Mesenchymal stem cell (in vitro differentiated cells and primary cell): Measurements from ENCODE around the gene KCNN3.

Experiments
- DNase-seq: peaks from one replicate; pipeline ENCODE4 v3.0.0-alpha.2; 2013
- H2AFZ ChIP-seq: one replicate; pipeline ENCODE4 v1.6.1; 2013; ENCODE audit warnings: low read depth, mild to moderate bottlenecking, control low read depth, inconsistent platforms, low read length, moderate library complexity
- H2AK5ac ChIP-seq: 2 replicates; pipeline ENCODE4 v1.6.1; 2013; ENCODE audit warnings: low read length, moderate library complexity, mild to moderate bottlenecking, inconsistent platforms; ENCODE audit not compliant: severe bottlenecking
- H2BK120ac ChIP-seq: one replicate; pipeline ENCODE4 v1.6.1; 2013; ENCODE audit warnings: low read depth, mild to moderate bottlenecking, inconsistent platforms, low read length, moderate library complexity
- H2BK12ac ChIP-seq, 2 experiments: one replicate each; pipeline ENCODE4 v1.6.1; 2013; ENCODE audit warnings: inconsistent platforms in 2 of 2, low read length in 2 of 2, mild to moderate bottlenecking in 2 of 2, moderate library complexity in 2 of 2, control low read depth in 1 of 2
- H2BK15ac ChIP-seq: one replicate; pipeline ENCODE4 v1.6.1; 2013; ENCODE audit warnings: mild to moderate bottlenecking, low read depth, inconsistent platforms; ENCODE audit not compliant: poor library complexity, severe bottlenecking
- H2BK5ac ChIP-seq: 2 replicates; pipeline ENCODE4 v1.6.1; 2013; ENCODE audit warnings: low read depth, mild to moderate bottlenecking, low read length, control low read depth, inconsistent platforms; ENCODE audit not compliant: poor library complexity, severe bottlenecking
- H3K14ac ChIP-seq, 2 experiments: one replicate each; pipeline ENCODE4 v1.6.1; 2013; ENCODE audit warnings: inconsistent platforms in 2 of 2, low read length in 2 of 2, control low read depth in 1 of 2, mild to moderate bottlenecking in 1 of 2, moderate library complexity in 1 of 2
- H3K18ac ChIP-seq, 2 experiments: one replicate each; pipeline ENCODE4 v1.6.1; 2013; ENCODE audit warnings: inconsistent platforms in 2 of 2, low read length in 2 of 2, control low read depth in 1 of 2, low read depth in 1 of 2, mild to moderate bottlenecking in 1 of 2
- H3K23ac ChIP-seq, 2 experiments: one replicate each; pipeline ENCODE4 v1.6.1; 2013; ENCODE audit warnings: inconsistent platforms in 2 of 2, low read length in 2 of 2, mild to moderate bottlenecking in 2 of 2, moderate library complexity in 2 of 2, control low read depth in 1 of 2
- H3K27ac ChIP-seq: 2 replicates; pipeline ENCODE4 v1.5.1; 2013; ENCODE audit warnings: mild to moderate bottlenecking, moderate library complexity, low read length, control low read depth, inconsistent platforms; ENCODE audit not compliant: poor library complexity, severe bottlenecking
- H3K27me3 ChIP-seq, 2 experiments: 2 replicates each; pipeline versions ENCODE4 v1.6.1 to v1.7.0; 2013; ENCODE audit warnings: low read length in 2 of 2, mild to moderate bottlenecking in 2 of 2, moderate library complexity in 2 of 2, control low read depth in 1 of 2, inconsistent platforms in 1 of 2; ENCODE audit not compliant: control insufficient read depth in 1 of 2, insufficient read depth in 1 of 2
- H3K36me3 ChIP-seq, 2 experiments: 2 replicates each; pipeline versions ENCODE4 v1.6.1 to v1.7.0; 2013; ENCODE audit warnings: low read length in 2 of 2, control low read depth in 1 of 2, inconsistent platforms in 1 of 2, low read depth in 1 of 2, mild to moderate bottlenecking in 1 of 2; ENCODE audit not compliant: insufficient read depth in 2 of 2, control insufficient read depth in 1 of 2
- H3K4ac ChIP-seq, 2 experiments: one replicate each; pipeline ENCODE4 v1.6.1; 2013; ENCODE audit warnings: inconsistent platforms in 2 of 2, low read length in 2 of 2, mild to moderate bottlenecking in 2 of 2, moderate library complexity in 2 of 2, control low read depth in 1 of 2, low read depth in 1 of 2
- H3K4me1 ChIP-seq: 2 replicates; pipeline ENCODE4 v1.6.1; 2013; ENCODE audit warnings: low read depth, low read length, control low read depth; ENCODE audit not compliant: control insufficient read depth, insufficient read depth
- H3K4me2 ChIP-seq: 2 replicates; pipeline ENCODE4 v1.6.1; 2013; ENCODE audit warnings: low read length, mild to moderate bottlenecking, inconsistent platforms; ENCODE audit not compliant: poor library complexity, severe bottlenecking
- H3K4me3 ChIP-seq, 2 experiments: 2 replicates each; pipeline versions ENCODE4 v1.5.1 to v1.7.0; 2013; ENCODE audit warnings: low read length in 2 of 2, mild to moderate bottlenecking in 2 of 2, control low read depth in 1 of 2, low read depth in 1 of 2; ENCODE audit not compliant: insufficient read depth in 1 of 2
- H3K79me1 ChIP-seq: replicated peaks from 2 replicates; pipeline ENCODE4 v1.6.1; 2013; ENCODE audit warnings: mild to moderate bottlenecking, control low read depth, low read length, inconsistent platforms; ENCODE audit not compliant: poor library complexity, severe bottlenecking
- H3K9ac ChIP-seq: 2 replicates; pipeline ENCODE4 v1.7.0; 2013; ENCODE audit warnings: mild to moderate bottlenecking, low read length, moderate library complexity
- H3K9me3 ChIP-seq: 2 replicates; pipeline ENCODE4 v1.7.0; 2013; ENCODE audit warnings: mild to moderate bottlenecking, low read length; ENCODE audit not compliant: control insufficient read depth
- H4K8ac ChIP-seq: one replicate; pipeline ENCODE4 v1.6.1; 2013; ENCODE audit warnings: inconsistent platforms, mild to moderate bottlenecking, low read length, moderate library complexity
- H4K91ac ChIP-seq: one replicate; pipeline ENCODE4 v1.6.1; 2013; ENCODE audit warnings: mild to moderate bottlenecking, low read length, inconsistent platforms
- WGBS: methylation state at CpG from one replicate; pipeline ENCODE4 v1.1.7; 2013; ENCODE audit warnings: mixed read lengths; 5-methylcytosine and 5-hydroxymethylcytosine counted together

Gene KCNN3

DNA sequence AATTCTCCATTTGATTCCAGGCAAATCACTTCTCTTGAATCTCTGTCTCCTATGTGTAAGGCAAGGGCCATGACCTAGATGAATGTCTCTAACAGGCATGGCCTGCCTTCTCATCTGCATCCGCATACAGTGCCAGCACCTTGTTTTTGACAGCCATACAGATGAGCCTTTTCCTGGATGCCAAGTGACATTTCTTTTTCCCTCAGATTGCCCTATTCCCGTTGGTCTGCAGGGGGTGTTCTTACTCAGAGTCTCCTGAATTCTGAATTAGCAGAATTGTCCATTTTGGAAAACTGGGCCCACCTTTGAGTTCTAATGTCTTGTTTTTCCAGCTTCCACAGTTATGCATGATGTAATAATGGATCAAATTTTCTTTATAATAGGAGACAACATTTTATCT lies 174.1 kb downstream of the KCNN3 start:
- H3K4me2 ChIP-seq, result no peak overlapping the region

DNA sequence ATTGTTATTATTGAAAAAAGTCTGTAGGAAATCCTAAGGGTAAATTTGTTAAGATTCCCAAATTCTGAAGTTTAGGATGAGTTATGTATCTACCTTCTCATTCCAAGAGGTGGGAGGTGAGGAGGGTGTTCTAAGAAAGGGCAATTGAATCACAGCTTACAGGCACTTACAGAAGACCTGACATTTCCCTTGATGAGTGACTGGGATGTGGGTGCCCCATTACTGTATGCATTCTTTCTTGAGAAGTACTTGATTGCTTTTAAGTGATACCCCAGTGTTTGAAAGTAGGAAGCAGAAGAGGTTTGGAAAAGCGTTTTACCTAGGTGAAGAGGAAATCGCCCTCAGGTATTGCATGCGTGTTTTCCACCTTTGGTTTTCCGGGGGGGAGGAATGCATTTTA lies 175.1 kb downstream of the KCNN3 start:
- WGBS, result 76% methylated on average over 4 of the region's 4 CpGs

More for the DNA sequence above, 174.1 kb downstream of the KCNN3 start:
- Histone ChIP-seq H3K36me3 (no peaks in the 10 kb centered on the region), H3K79me1 (no peaks in the 10 kb centered on the region), H3K4me1 (no peaks in the 10 kb centered on the region), H2BK12ac (no peak overlapping the region), H2AK5ac (no peak overlapping the region), H3K23ac (no peak overlapping the region), H2AFZ (no peak overlapping the region), H3K27me3 (peaks cover 22 to 39% of the 10 kb centered on the region in 2 experiments), H2BK120ac (no peak overlapping the region), H3K27ac (no peak overlapping the region), H3K9me3 (no peaks in the 10 kb centered on the region), H4K8ac (no peak overlapping the region), H2BK5ac (no peak overlapping the region), H3K4me3 (no peak overlapping the region), H3K4ac (no peak overlapping the region), H4K91ac (no peak overlapping the region), H3K18ac (no peak overlapping the region), H3K9ac (no peak overlapping the region), H3K14ac (no peak overlapping the region), H2BK15ac (no peak overlapping the region)
- DNase-seq, result peak; percentile 20
- WGBS, result 84% methylated on average over 2 of the region's 2 CpGs

DNA sequence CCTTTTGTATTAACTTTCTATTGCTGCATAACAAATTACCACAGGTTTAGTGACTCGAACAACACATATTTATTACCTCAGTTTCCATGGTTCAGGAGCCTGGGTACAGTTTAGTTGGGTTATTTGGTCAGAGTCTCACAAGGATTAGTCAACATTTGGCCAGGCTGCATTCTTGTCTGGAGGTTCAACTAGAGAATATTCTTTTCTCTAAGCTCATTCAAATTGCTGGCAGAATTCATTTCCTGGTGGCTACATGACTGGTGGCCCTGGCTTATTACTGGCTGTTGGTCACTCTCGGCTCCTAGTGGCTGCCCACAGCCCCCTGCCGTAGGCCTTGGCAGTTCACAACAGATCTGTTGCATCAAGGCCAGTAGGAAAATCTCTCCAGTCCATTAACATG lies 181.0 kb downstream of the KCNN3 start:
- no peak overlapping the region for H3K23ac ChIP-seq
- H2BK15ac ChIP-seq, result no peak overlapping the region
- 80% methylated on average over 1 of the region's 3 CpGs for WGBS
- H4K91ac ChIP-seq, result no peak overlapping the region
- H3K4me2 ChIP-seq, result no peak overlapping the region
- no peak overlapping the region for H2BK5ac ChIP-seq
- H3K36me3 ChIP-seq, result no peaks in the 10 kb centered on the region
- no peak overlapping the region for H3K18ac ChIP-seq
- no peak overlapping the region for H3K14ac ChIP-seq
- no peaks in the 10 kb centered on the region for H3K79me1 ChIP-seq
- no peak for DNase-seq
- H3K4me3 ChIP-seq, result no peak overlapping the region
- no peak overlapping the region for H2BK120ac ChIP-seq
- H2AK5ac ChIP-seq, result no peak overlapping the region
- H4K8ac ChIP-seq, result no peak overlapping the region
- no peaks in the 10 kb centered on the region for H3K9me3 ChIP-seq
- H3K27me3 ChIP-seq, result peaks cover 22 to 39% of the 10 kb centered on the region in 2 experiments
- H3K27ac ChIP-seq, result no peak overlapping the region
- H3K4me1 ChIP-seq, result no peaks in the 10 kb centered on the region
- no peak overlapping the region for H2BK12ac ChIP-seq
- no peak overlapping the region for H3K9ac ChIP-seq
- no peak overlapping the region for H2AFZ ChIP-seq
- H3K4ac ChIP-seq, result no peak overlapping the region

More for the DNA sequence above, 175.1 kb downstream of the KCNN3 start:
- H4K91ac ChIP-seq, result no peak overlapping the region
- H3K18ac ChIP-seq, result no peak overlapping the region
- no peak overlapping the region for H3K4me3 ChIP-seq
- no peaks in the 10 kb centered on the region for H3K79me1 ChIP-seq
- no peak overlapping the region for H2BK120ac ChIP-seq
- H3K14ac ChIP-seq, result no peak overlapping the region
- no peaks in the 10 kb centered on the region for H3K36me3 ChIP-seq
- no peak overlapping the region for H3K23ac ChIP-seq
- H3K4me2 ChIP-seq, result no peak overlapping the region
- no peak overlapping the region for H2BK12ac ChIP-seq
- H2BK15ac ChIP-seq, result no peak overlapping the region
- no peak overlapping the region for H3K9ac ChIP-seq
- H3K4me1 ChIP-seq, result no peaks in the 10 kb centered on the region
- no peak overlapping the region for H3K27ac ChIP-seq
- no peak overlapping the region for H2AFZ ChIP-seq
- no peak for DNase-seq
- no peak overlapping the region for H3K4ac ChIP-seq
- H2BK5ac ChIP-seq, result no peak overlapping the region
- H2AK5ac ChIP-seq, result no peak overlapping the region
- no peaks in the 10 kb centered on the region for H3K9me3 ChIP-seq
- H4K8ac ChIP-seq, result no peak overlapping the region
- peaks cover 24 to 37% of the 10 kb centered on the region in 2 experiments for H3K27me3 ChIP-seq

DNA sequence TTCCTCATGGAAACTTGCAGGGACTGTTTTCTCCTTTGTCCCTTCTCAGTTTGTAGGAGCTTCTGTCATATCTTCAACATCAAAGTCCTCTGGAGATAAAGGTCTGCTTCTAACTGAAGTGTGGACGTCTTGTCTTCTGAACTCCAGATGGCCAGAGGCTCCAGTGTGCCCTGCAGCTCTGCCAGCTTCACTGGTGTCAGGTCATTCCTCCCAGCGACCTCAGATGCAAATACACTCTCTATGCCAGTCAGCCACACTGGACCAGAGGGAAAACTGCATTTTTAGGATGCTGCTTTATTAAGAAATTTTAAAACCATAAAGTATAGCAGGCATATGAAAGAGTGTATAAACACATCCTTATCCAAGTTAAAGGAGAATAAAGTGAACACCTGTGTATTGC lies 183.6 kb downstream of the KCNN3 start:
- Histone ChIP-seq H3K4me3 (no peak overlapping the region), H3K4me1 (no peaks in the 10 kb centered on the region), H3K9ac (no peak overlapping the region), H2BK5ac (no peak overlapping the region), H2BK12ac (no peak overlapping the region), H2AK5ac (no peak overlapping the region), H3K79me1 (no peaks in the 10 kb centered on the region), H2AFZ (no peak overlapping the region), H2BK120ac (no peak overlapping the region), H3K4me2 (no peak overlapping the region), H2BK15ac (no peak overlapping the region), H3K27me3 (peaks cover 14 to 43% of the 10 kb centered on the region in 2 experiments), H3K9me3 (peaks cover 3% of the 10 kb centered on the region), H3K4ac (no peak overlapping the region), H3K18ac (no peak overlapping the region), H3K23ac (no peak overlapping the region), H3K36me3 (no peaks in the 10 kb centered on the region), H3K27ac (no peak overlapping the region), H4K8ac (no peak overlapping the region), H4K91ac (no peak overlapping the region), H3K14ac (no peak overlapping the region)
- WGBS, result 48% methylated on average over 1 of the region's 2 CpGs
- DNase-seq, result no peak
